NCI-H226 (cell line): ENCODE measurements around the gene VRK1.

ENCODE experiments used
- DNase-seq: peaks from one replicate; pipeline ENCODE4 v3.0.0-alpha.2; 2015

Gene VRK1

DNA sequence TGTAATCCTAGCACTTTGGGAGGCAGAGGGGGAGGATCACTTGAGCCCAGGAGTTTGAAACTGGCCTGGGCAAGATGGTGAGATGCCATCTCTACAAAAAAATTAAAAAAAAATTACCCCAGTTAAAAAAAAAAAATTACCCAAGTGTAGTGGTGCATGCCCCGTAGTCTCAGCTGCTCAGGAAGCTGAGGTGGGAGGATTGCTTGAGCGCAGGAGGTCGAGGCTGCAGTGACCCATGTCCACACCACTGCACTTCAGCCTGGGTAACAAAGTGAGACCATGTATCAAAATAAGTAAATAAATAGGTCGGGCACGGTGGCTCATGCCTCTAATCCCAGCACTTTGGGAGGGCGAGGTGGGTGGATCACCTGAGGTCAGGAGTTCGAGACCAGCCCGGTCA lies 128.8 kb downstream of the VRK1 start:
- DNase-seq: no peak

DNA sequence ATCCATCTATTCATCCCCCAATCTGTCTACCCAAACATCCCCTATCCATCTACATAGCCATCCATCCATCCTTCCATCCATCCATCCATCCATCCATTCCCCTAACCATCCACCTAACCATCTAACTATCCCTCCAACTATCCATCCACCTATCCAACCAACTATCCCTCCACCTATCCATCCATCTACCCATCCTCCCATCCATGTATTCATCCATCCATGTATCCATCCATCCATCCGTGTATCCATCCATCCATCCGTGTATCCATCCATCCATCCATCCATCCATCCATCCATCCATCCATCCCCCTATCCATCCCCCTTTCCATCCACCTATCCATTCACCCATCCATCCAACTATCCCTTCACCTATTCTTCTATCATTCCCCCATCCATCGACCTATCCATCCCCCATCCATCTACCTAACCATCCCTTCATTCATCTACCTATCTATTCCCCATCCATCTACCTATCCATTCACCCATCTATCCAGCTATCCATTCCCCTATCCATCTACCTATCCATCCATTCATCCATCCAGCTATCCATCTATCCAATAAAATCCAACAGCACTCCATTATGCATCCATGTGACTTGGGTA lies 131.7 kb downstream of the VRK1 start:
- DNase-seq: no peak

DNA sequence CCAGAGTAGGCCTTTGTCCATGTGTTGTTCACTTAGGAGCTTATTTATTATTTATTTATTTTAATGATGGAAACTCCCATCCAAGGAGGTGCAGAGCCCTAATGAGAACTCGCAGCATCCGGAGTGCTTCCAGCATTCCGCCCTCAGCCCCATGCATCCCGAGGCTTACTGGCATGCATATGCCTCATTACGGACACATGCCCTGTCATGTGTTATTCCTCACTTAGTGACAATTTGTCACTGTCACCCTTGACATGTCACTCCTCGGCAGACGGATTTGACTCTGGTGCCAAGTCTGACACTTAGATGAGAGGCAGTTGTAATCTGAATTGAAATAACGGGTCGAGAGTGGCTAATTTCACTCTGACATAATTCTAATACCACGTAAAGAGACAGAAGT lies 132.8 kb downstream of the VRK1 start:
- DNase-seq: no peak

DNA sequence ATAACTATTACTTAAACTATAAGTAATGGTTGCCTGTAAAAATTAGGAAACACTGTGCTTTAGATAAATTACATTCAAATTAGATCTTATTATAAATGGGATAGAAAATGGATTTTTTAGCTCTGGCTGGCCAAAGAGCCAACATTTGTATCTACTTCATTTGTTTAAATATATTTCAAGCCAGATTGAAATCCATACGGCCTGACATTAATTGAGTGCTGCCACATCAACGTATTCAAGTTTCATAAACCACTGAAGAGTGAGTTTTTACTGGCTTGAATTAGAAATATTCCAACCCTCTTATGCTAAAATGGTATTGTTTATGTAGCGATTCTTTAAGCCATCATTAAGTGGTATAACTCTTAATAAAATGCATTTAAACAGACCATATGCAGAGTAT lies 133.3 kb downstream of the VRK1 start:
- no peak for DNase-seq
